ENCODE results near the gene ST3GAL3. TPM values are rescaled to one million over a fixed set of nuclear protein-coding genes. Genes with fewer than 3 reads are reported as not detected.
A peak's percentile ranks its signal among the peaks of the same experiment; 100 is the strongest.

ST3GAL3 gene
- total and polyA plus RNA-seq, 2 donors (not counting 1 experiment from before 2014, with no cell fraction given) = 13.7 to 16.3 TPM

DNA sequence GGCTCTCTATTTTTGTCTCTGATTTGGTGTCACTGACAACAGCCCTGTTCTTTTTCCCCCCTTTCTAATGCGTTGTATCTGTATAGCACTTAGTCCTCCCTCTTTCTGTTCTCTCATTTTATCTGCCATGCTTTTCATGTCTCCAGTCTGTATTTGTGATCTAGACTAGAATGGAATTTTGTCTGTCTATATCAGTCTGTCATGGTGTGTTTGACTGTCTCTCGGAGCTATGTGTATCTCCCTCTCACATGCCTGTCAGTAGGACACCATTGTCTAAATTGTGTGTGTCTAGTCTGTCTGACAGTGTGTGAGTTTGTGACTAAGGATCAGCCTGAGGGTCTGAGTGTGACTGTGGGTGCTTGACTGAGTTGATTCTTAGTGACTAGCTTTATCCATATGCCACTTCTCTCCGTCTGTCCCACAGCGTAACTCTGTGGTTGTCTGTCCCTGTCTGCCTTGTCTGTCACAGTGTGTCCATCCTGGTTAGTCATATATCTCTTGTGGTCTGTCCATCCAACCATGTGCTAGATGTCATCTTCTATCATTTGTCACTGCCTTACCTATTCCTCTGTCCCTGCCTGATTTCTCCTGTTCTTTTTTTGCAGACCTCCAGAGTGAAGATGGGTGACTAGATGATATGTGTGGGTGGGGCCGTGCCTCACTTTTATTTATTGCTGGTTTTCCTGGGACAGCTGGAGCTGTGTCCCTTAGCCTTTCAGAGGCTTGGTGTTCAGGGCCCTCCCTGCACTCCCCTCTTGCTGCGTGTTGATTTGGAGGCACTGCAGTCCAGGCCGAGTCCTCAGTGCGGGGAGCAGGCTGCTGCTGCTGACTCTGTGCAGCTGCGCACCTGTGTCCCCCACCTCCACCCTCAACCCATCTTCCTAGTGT, 270.3 kb downstream of the ST3GAL3 start:
- no peak for DNase-seq (ENCODE audit: low read depth in 2 of 2)
- Histone ChIP-seq H3K9me3 (ENCODE audit: control insufficient read depth, insufficient read depth, low read depth, low read length) (no peaks in the 10 kb centered on the region), H2AFZ (ENCODE audit: low read length) (no peak overlapping the region), H3K79me2 (ENCODE audit: control insufficient read depth, insufficient read depth, low read length) (peaks cover 50% of the 10 kb centered on the region), H3K36me3 (ENCODE audit: control insufficient read depth, insufficient read depth, low read length) (peaks cover 17% of the 10 kb centered on the region), H3K4me1 (ENCODE audit: control insufficient read depth, extremely low read depth, insufficient read depth, low read length) (peaks cover 10% of the 10 kb centered on the region), H3K4me2 (ENCODE audit: extremely low read depth, insufficient read depth, low read length) (no peak overlapping the region), H4K20me1 (ENCODE audit: control insufficient read depth, extremely low read depth, insufficient read depth, low read length) (no peaks in the 10 kb centered on the region), H3K9ac (ENCODE audit: insufficient read depth, low read length) (no peak overlapping the region), H3K27me3 (ENCODE audit: control insufficient read depth, insufficient read depth, low read length) (no peaks in the 10 kb centered on the region), H3K27ac (ENCODE audit: insufficient read depth, low read length) (no peak overlapping the region), H3K4me3 (replicated peaks in 1 of 4; ENCODE audit: control extremely low read depth in 1 of 4, insufficient read depth in 1 of 4, low read depth in 3 of 4, low read length in 4 of 4) (peak overlapping the region in 2 of 4 experiments; percentile 0 to 6)
- TF ChIP-seq EZH2 (IDR thresholded peaks at IDR 0.05; ENCODE audit: low read length, missing control alignments) = no peak
- TF ChIP-seq CTCF (conservative IDR thresholded peaks at IDR 0.05 in 1 of 2, IDR thresholded peaks at IDR 0.05 in 1 of 2; ENCODE audit: low read depth in 1 of 2, low read length in 2 of 2) = no peak

GRCh38 chr1:43978264-43978550, 270.9 kb downstream of the ST3GAL3 start:
- H4K20me1 ChIP-seq (ENCODE audit: control insufficient read depth, extremely low read depth, insufficient read depth, low read length) = no peaks in the 10 kb centered on the region
- H3K36me3 ChIP-seq (ENCODE audit: control insufficient read depth, insufficient read depth, low read length) = peaks cover 17% of the 10 kb centered on the region
- H3K4me2 ChIP-seq (ENCODE audit: extremely low read depth, insufficient read depth, low read length) = peak overlapping the region; percentile 83
- TF ChIP-seq CTCF (conservative IDR thresholded peaks at IDR 0.05 in 1 of 2, IDR thresholded peaks at IDR 0.05 in 1 of 2; ENCODE audit: low read depth in 1 of 2, low read length in 2 of 2) (no peak), EZH2 (IDR thresholded peaks at IDR 0.05; ENCODE audit: low read length, missing control alignments) (no peak)
- H3K9ac ChIP-seq (ENCODE audit: insufficient read depth, low read length) = no peak overlapping the region
- peaks cover 10% of the 10 kb centered on the region for H3K4me1 ChIP-seq (ENCODE audit: control insufficient read depth, extremely low read depth, insufficient read depth, low read length)
- no peak overlapping the region for H2AFZ ChIP-seq (ENCODE audit: low read length)
- H3K27me3 ChIP-seq (ENCODE audit: control insufficient read depth, insufficient read depth, low read length) = no peaks in the 10 kb centered on the region
- no peak overlapping the region for H3K27ac ChIP-seq (ENCODE audit: insufficient read depth, low read length)
- no peak for DNase-seq (ENCODE audit: low read depth in 2 of 2)
- peaks cover 54% of the 10 kb centered on the region for H3K79me2 ChIP-seq (ENCODE audit: control insufficient read depth, insufficient read depth, low read length)
- H3K9me3 ChIP-seq (ENCODE audit: control insufficient read depth, insufficient read depth, low read depth, low read length) = no peaks in the 10 kb centered on the region
- peak overlapping the region in 2 of 4 experiments; percentile 58 to 65 for H3K4me3 ChIP-seq (replicated peaks in 1 of 4; ENCODE audit: control extremely low read depth in 1 of 4, insufficient read depth in 1 of 4, low read depth in 3 of 4, low read length in 4 of 4)

DNA sequence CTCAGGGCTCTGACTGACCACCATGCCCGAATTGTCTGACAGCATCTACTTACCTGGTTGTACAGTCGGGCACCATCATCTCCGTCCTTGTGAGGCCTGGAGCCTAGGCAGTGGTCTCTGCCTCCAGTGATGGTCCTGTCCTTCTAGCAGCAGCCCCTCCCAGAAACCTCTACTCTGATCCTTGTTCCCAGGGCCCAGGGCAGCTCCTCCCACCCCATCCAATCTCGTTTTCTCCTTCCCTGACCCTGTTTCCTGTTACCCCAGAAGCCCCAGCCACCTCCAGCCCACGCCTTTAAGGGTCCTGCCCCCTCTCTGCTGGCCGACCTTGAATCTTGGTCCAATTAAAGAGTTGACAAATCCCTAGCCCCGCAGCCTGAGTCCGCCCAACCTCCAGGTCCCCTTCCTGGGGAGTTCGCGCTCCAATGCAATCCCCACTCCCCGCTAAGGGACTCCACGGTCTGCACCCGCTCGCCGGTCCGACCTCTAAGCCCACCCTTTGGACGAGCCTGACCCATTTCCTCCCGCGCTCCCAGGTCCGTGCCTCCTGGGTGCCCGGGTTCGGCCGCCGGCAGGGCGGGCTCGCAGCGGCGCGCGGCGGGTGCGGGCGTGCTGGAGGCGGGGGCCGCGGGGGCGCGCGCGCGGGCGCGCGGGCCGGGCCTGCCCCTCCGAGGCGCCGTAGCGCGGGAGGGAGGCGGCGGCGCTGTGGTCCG, 271.4 kb downstream of the ST3GAL3 start, which contains the start of gene B4GALT2:
Gene B4GALT2 (plus strand): TSS at position 660 of the 710 bp plus-strand sequence. CDS start 1,951 bp downstream, outside the sequence.
- Histone ChIP-seq H3K4me2 (ENCODE audit: extremely low read depth, insufficient read depth, low read length) (peak within 1 kb of the TSS; percentile 90), H3K27me3 (ENCODE audit: control insufficient read depth, insufficient read depth, low read length) (no peaks in the 10 kb centered on the region), H3K4me1 (ENCODE audit: control insufficient read depth, extremely low read depth, insufficient read depth, low read length) (peaks cover 10% of the 10 kb centered on the region), H4K20me1 (ENCODE audit: control insufficient read depth, extremely low read depth, insufficient read depth, low read length) (no peaks in the 10 kb centered on the region), H3K36me3 (ENCODE audit: control insufficient read depth, insufficient read depth, low read length) (peaks cover 17% of the 10 kb centered on the region), H3K27ac (ENCODE audit: insufficient read depth, low read length) (peak within 1 kb of the TSS; percentile 18), H3K79me2 (ENCODE audit: control insufficient read depth, insufficient read depth, low read length) (peaks cover 54% of the 10 kb centered on the region), H3K4me3 (replicated peaks in 1 of 4; ENCODE audit: control extremely low read depth in 1 of 4, insufficient read depth in 1 of 4, low read depth in 3 of 4, low read length in 4 of 4) (peak within 1 kb of the TSS; percentile 52 to 74 (median 68)), H2AFZ (ENCODE audit: low read length) (peak within 1 kb of the TSS; percentile 47), H3K9ac (ENCODE audit: insufficient read depth, low read length) (peak within 1 kb of the TSS; percentile 72), H3K9me3 (ENCODE audit: control insufficient read depth, insufficient read depth, low read depth, low read length) (no peaks in the 10 kb centered on the region)
- peak in 1 of 2 donors; percentile 32 for DNase-seq (ENCODE audit: low read depth in 2 of 2)
- TF ChIP-seq EZH2 (IDR thresholded peaks at IDR 0.05; ENCODE audit: low read length, missing control alignments) (no peak), CTCF (conservative IDR thresholded peaks at IDR 0.05 in 1 of 2, IDR thresholded peaks at IDR 0.05 in 1 of 2; ENCODE audit: low read depth in 1 of 2, low read length in 2 of 2) (no peak)
